Retinal pigment epithelial cell (primary cell): ENCODE data around the gene FSD2.
"Not testable (repeated sequence)": the region's sequence is repeated elsewhere in the genome, so short reads cannot be mapped to it uniquely, and the experiment has no call there.

Experiments
- DNase-seq: peaks from one replicate; pipeline ENCODE4 v3.0.0-alpha.2; 2010; ENCODE audit warnings: low read depth
- H3K4me3 ChIP-seq: 2 replicates; pipeline ENCODE4 v1.5.1; 2011; ENCODE audit warnings: mild to moderate bottlenecking, low read length, control low read depth, moderate library complexity
- CTCF ChIP-seq: conservative IDR thresholded peaks from 2 replicates; pipeline ENCODE4 v1.5.1; 2011; ENCODE audit warnings: low read depth, low read length, control low read depth, inconsistent platforms

Gene FSD2

GRCh38 chr15:82712036-82712435 lies 93.8 kb downstream of the FSD2 start:
- no peak for TF ChIP-seq CTCF
- no peak for DNase-seq

GRCh38 chr15:82710926-82711490 lies 94.9 kb downstream of the FSD2 start:
- TF ChIP-seq CTCF = no peak
- DNase-seq = no peak
- H3K4me3 ChIP-seq = no peak overlapping the region

More at GRCh38 chr15:82712036-82712435, 93.8 kb downstream of the FSD2 start:
- no peak overlapping the region for H3K4me3 ChIP-seq

GRCh38 chr15:82710208-82710555 lies 95.7 kb downstream of the FSD2 start:
- no peak for DNase-seq
- no peak for TF ChIP-seq CTCF
- H3K4me3 ChIP-seq = peak overlapping the region; percentile 67

GRCh38 chr15:82709421-82710207 lies 96.3 kb downstream of the FSD2 start, which contains the start of gene AP3B2:
Gene AP3B2, minus strand, starts transcription at chr15:82709875. Its CDS starts 169 bp downstream, at chr15:82709706.
- TF ChIP-seq CTCF = no peak
- DNase-seq = peak; percentile 6
- H3K4me3 ChIP-seq = peak within 1 kb of the TSS; percentile 67

- TF ChIP-seq CTCF = no peak
- peak overlapping the region; percentile 39 for H3K4me3 ChIP-seq
- DNase-seq = no peak
Measured at GRCh38 chr15:82709081-82709420, 96.8 kb downstream of the FSD2 start.

- not testable (repeated sequence) for H3K4me3 ChIP-seq, DNase-seq
Measured at GRCh38 chr15:82705856-82706255, 100.0 kb downstream of the FSD2 start.
